Thyroid gland (tissue), 4 donors: ENCODE measurements around the gene ZNF280D.

Experiments used
- CTCF ChIP-seq, 6 experiments: fragments of 200-600 bp in 3 of 6; fragments of 450-650 bp in 3 of 6; sonication (generic) in 3 of 6; IDR thresholded peaks; one replicate each; pipeline ENCODE4 v1.5.1; 2016 to 2019; ENCODE audit warnings: antibody characterized with exemption in 6 of 6, mild to moderate bottlenecking in 2 of 6, inconsistent platforms in 1 of 6, moderate library complexity in 1 of 6
- POLR2A ChIP-seq, 2 donors: fragments of 450-650 bp; IDR thresholded peaks; one replicate each; pipeline ENCODE4 v1.6.1; 2017; ENCODE audit warnings: antibody characterized with exemption in 2 of 2, mild to moderate bottlenecking in 2 of 2, moderate library complexity in 1 of 2

GRCh38 chr15:56772868-56773639 lies 39.7 kb upstream of the ZNF280D start:
- TF ChIP-seq CTCF (IDR thresholded peaks at IDR 0.05) (no peak), POLR2A (IDR thresholded peaks at IDR 0.05) (no peak)
